Neural progenitor cell (in vitro differentiated cells): ENCODE measurements around the gene USP48. TPM values are rescaled to one million over a fixed set of nuclear protein-coding genes. Genes with fewer than 3 reads are reported as not detected.

ENCODE experiments used
- DNase-seq: peaks from one replicate; pipeline ENCODE4 v3.0.0-alpha.2; 2016; ENCODE audit warnings: low spot score
- H2AFZ ChIP-seq: fragments of 200-600 bp; sonication (generic); replicated peaks from 2 replicates; pipeline ENCODE4 v1.6.1; 2016; ENCODE audit warnings: antibody characterized with exemption
- H3F3A ChIP-seq: fragments of 200-600 bp; sonication (generic); 2 replicates; pipeline ENCODE4 v1.6.1; 2016; ENCODE audit warnings: antibody characterized with exemption, low read depth
- H3K27ac ChIP-seq: fragments of 200-600 bp; sonication (generic); 2 replicates; pipeline ENCODE4 v1.5.1; 2016; ENCODE audit warnings: mild to moderate bottlenecking
- H3K27me3 ChIP-seq: fragments of 200-600 bp; sonication (generic); 2 replicates; pipeline ENCODE4 v1.6.1; 2016; ENCODE audit warnings: mild to moderate bottlenecking, moderate library complexity
- H3K36me3 ChIP-seq: fragments of 200-600 bp; sonication (generic); 2 replicates; pipeline ENCODE4 v1.5.1; 2016
- H3K4me1 ChIP-seq: fragments of 200-600 bp; sonication (generic); 2 replicates; pipeline ENCODE4 v1.6.1; 2016; ENCODE audit warnings: mixed run types
- H3K4me2 ChIP-seq: fragments of 200-600 bp; sonication (generic); 2 replicates; pipeline ENCODE4 v1.6.1; 2016
- H3K4me3 ChIP-seq: fragments of 200-600 bp; sonication (generic); 2 replicates; pipeline ENCODE4 v1.5.1; 2016
- H3K79me2 ChIP-seq: fragments of 200-600 bp; sonication (generic); 2 replicates; pipeline ENCODE4 v1.6.1; 2016; ENCODE audit warnings: low read depth
- H3K9ac ChIP-seq: fragments of 200-600 bp; sonication (generic); 2 replicates; pipeline ENCODE4 v1.6.1; 2016
- H3K9me3 ChIP-seq: fragments of 200-600 bp; sonication (generic); 2 replicates; pipeline ENCODE4 v1.5.1; 2016; ENCODE audit warnings: low read depth
- H4K20me1 ChIP-seq: fragments of 200-600 bp; sonication (generic); 2 replicates; pipeline ENCODE4 v1.6.1; 2016; ENCODE audit warnings: low read depth
- H3K27ac Mint-ChIP-seq: 3 replicates; pipeline ENCODE4 v1.8.0; 2021; ENCODE audit warnings: mixed read lengths
- H3K27me3 Mint-ChIP-seq: 2 replicates; pipeline ENCODE4 v1.8.0; 2022; ENCODE audit warnings: low read depth, mild to moderate bottlenecking, inconsistent platforms, moderate library complexity, mixed read lengths; ENCODE audit not compliant: insufficient read depth
- H3K36me3 Mint-ChIP-seq: 3 replicates; pipeline ENCODE4 v1.8.0; 2021; ENCODE audit warnings: mixed read lengths
- H3K4me1 Mint-ChIP-seq: 3 replicates; pipeline ENCODE4 v1.8.0; 2021; ENCODE audit warnings: mixed read lengths
- H3K4me3 Mint-ChIP-seq: 3 replicates; pipeline ENCODE4 v1.8.0; 2021; ENCODE audit warnings: mild to moderate bottlenecking, moderate library complexity, mixed read lengths
- H3K9me3 Mint-ChIP-seq: 3 replicates; pipeline ENCODE4 v1.8.0; 2020; ENCODE audit warnings: mixed read lengths
- EZH2 ChIP-seq: fragments of 200-600 bp; sonication (generic); IDR thresholded peaks from 2 replicates; pipeline ENCODE4 v1.6.1; 2017; ENCODE audit warnings: antibody characterized with exemption, mild to moderate bottlenecking, moderate library complexity
- EZH2phosphoT487 ChIP-seq: fragments of 200-600 bp; sonication (generic); IDR thresholded peaks from 2 replicates; pipeline ENCODE4 v1.6.1; 2017; ENCODE audit warnings: antibody characterized with exemption
- total RNA-seq: library from RNA; depleted of rRNA; stranded (reverse); fragments of >200 nt; gene quantifications from 2 replicates; pipeline ENCODE4 v1.2.3, GENCODE V29; 2015; ENCODE audit warnings: low replicate concordance
- TF ChIP-seq, protein P1 (sequence below): fragments of 200-600 bp; sonication (generic); IDR thresholded peaks from 2 replicates; pipeline ENCODE4 v1.5.1; 2017; ENCODE audit warnings: antibody characterized with exemption, mild to moderate bottlenecking

The USP48 gene
- total RNA-seq, 1 donor from 2014 or later: 50.3 TPM

DNA sequence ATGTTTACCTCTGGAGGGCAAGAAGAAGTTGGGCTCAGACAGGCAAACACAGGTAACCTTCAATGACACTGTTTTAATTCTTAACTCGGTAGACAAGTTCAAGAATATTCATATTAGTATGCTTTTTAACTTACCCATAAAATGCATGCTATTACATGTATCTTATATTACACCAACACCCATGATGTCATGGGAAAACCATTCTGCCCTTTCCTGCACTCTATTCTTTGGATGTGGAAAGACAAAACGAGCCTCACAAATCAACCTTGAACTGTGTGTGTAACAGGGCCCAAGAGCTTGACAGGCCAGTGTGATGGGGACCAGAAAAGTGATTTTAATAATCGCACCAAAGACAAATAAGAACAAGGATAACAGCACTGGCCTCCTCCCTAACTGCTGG, 91.2 kb downstream of the USP48 start:
- no peaks in the 10 kb centered on the region for H3F3A ChIP-seq
- H3K9ac ChIP-seq: no peak overlapping the region
- Mint-ChIP-seq H3K4me1 (no peaks in the 10 kb centered on the region), H3K27ac (no peak overlapping the region), H3K27me3 (peaks cover 2% of the 10 kb centered on the region), H3K9me3 (no peaks in the 10 kb centered on the region), H3K4me3 (no peak overlapping the region), H3K36me3 (peaks cover 30% of the 10 kb centered on the region)
- H4K20me1 ChIP-seq: no peaks in the 10 kb centered on the region
- no peaks in the 10 kb centered on the region for H3K4me1 ChIP-seq
- H3K9me3 ChIP-seq: no peaks in the 10 kb centered on the region
- TF ChIP-seq, protein P1, sequence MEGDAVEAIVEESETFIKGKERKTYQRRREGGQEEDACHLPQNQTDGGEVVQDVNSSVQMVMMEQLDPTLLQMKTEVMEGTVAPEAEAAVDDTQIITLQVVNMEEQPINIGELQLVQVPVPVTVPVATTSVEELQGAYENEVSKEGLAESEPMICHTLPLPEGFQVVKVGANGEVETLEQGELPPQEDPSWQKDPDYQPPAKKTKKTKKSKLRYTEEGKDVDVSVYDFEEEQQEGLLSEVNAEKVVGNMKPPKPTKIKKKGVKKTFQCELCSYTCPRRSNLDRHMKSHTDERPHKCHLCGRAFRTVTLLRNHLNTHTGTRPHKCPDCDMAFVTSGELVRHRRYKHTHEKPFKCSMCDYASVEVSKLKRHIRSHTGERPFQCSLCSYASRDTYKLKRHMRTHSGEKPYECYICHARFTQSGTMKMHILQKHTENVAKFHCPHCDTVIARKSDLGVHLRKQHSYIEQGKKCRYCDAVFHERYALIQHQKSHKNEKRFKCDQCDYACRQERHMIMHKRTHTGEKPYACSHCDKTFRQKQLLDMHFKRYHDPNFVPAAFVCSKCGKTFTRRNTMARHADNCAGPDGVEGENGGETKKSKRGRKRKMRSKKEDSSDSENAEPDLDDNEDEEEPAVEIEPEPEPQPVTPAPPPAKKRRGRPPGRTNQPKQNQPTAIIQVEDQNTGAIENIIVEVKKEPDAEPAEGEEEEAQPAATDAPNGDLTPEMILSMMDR: no peak
- TF ChIP-seq EZH2phosphoT487 (no peak), EZH2 (no peak)
- no peaks in the 10 kb centered on the region for H3K79me2 ChIP-seq
- no peak overlapping the region for H3K27ac ChIP-seq
- H3K36me3 ChIP-seq: no peaks in the 10 kb centered on the region
- H3K27me3 ChIP-seq: no peaks in the 10 kb centered on the region
- no peak overlapping the region for H3K4me2 ChIP-seq
- no peak overlapping the region for H2AFZ ChIP-seq
- H3K4me3 ChIP-seq: no peak overlapping the region
- DNase-seq: no peak

- H4K20me1 ChIP-seq: no peaks in the 10 kb centered on the region
- no peak overlapping the region for H3K27ac Mint-ChIP-seq
- peaks cover 12% of the 10 kb centered on the region for H3K9me3 Mint-ChIP-seq
- no peak overlapping the region for H3K4me3 Mint-ChIP-seq
- no peaks in the 10 kb centered on the region for H3K79me2 ChIP-seq
- H3K36me3 Mint-ChIP-seq: peaks cover 46% of the 10 kb centered on the region
- H2AFZ ChIP-seq: no peak overlapping the region
- no peaks in the 10 kb centered on the region for H3F3A ChIP-seq
- H3K4me1 ChIP-seq: no peaks in the 10 kb centered on the region
- TF ChIP-seq, protein P1: no peak
- no peak for TF ChIP-seq EZH2phosphoT487
- TF ChIP-seq EZH2: no peak
- H3K4me3 ChIP-seq: no peak overlapping the region
- H3K4me2 ChIP-seq: no peak overlapping the region
- H3K27me3 Mint-ChIP-seq: no peaks in the 10 kb centered on the region
- no peaks in the 10 kb centered on the region for H3K27me3 ChIP-seq
- no peaks in the 10 kb centered on the region for H3K4me1 Mint-ChIP-seq
- H3K27ac ChIP-seq: no peak overlapping the region
- no peak overlapping the region for H3K9ac ChIP-seq
- DNase-seq: no peak
- H3K9me3 ChIP-seq: no peaks in the 10 kb centered on the region
- H3K36me3 ChIP-seq: no peaks in the 10 kb centered on the region
Observed at GRCh38 chr1:21689661-21690372, 93.1 kb downstream of the USP48 start.

GRCh38 chr1:21687081-21687529, 95.8 kb downstream of the USP48 start:
- H3K36me3 Mint-ChIP-seq: peaks cover 56% of the 10 kb centered on the region
- Histone ChIP-seq H3K36me3 (no peaks in the 10 kb centered on the region), H3K4me2 (no peak overlapping the region), H3K27me3 (no peaks in the 10 kb centered on the region), H4K20me1 (no peaks in the 10 kb centered on the region), H3K9ac (no peak overlapping the region), H3F3A (no peaks in the 10 kb centered on the region), H3K9me3 (no peaks in the 10 kb centered on the region), H3K27ac (no peak overlapping the region), H3K79me2 (no peaks in the 10 kb centered on the region), H2AFZ (no peak overlapping the region), H3K4me3 (no peak overlapping the region), H3K4me1 (no peaks in the 10 kb centered on the region)
- TF ChIP-seq EZH2phosphoT487 (no peak), EZH2 (no peak)
- TF ChIP-seq, protein P1: no peak
- H3K27me3 Mint-ChIP-seq: no peaks in the 10 kb centered on the region
- H3K4me1 Mint-ChIP-seq: no peaks in the 10 kb centered on the region
- DNase-seq: no peak
- H3K9me3 Mint-ChIP-seq: peaks cover 20% of the 10 kb centered on the region
- no peak overlapping the region for H3K4me3 Mint-ChIP-seq
- no peak overlapping the region for H3K27ac Mint-ChIP-seq
